HEK293 (cell line): ENCODE data around the gene TPST2.

Experiments used
- CTCF ChIA-PET: fragments of 350-600 bp; formaldehyde crosslinking; extraction: SDS; loops from one replicate; lab custom pipeline; 2021; ENCODE audit warnings: antibody characterized with exemption; lab: Yijun Ruan, JAX
- POLR2A ChIA-PET: fragments of 300-600 bp; formaldehyde crosslinking; extraction: SDS; loops from one replicate; lab custom pipeline; 2020; ENCODE audit warnings: antibody characterized with exemption, inconsistent platforms; lab: Yijun Ruan, JAX
- H3K27ac ChIP-seq: fragments of 200-500 bp; sonication (Bioruptor generic); 2 replicates; pipeline ENCODE4 v1.5.1; 2014; ENCODE audit warnings: low read depth, low read length, control low read depth, inconsistent platforms; ENCODE audit errors: extremely low read depth
- H3K36me3 ChIP-seq, 2 experiments: fragments of 200-500 bp in 1 of 2; sonication (Bioruptor generic) in 1 of 2; 1 replicate in 1 of 2; 2 replicates in 1 of 2; pipeline ENCODE4 v1.5.1; 2014 to 2017; ENCODE audit warnings: inconsistent platforms in 2 of 2, low read length in 2 of 2; ENCODE audit not compliant: control insufficient read depth in 2 of 2, insufficient read depth in 1 of 2
- H3K4me1 ChIP-seq: fragments of 200-500 bp; sonication (Bioruptor generic); 2 replicates; pipeline ENCODE4 v1.5.1; 2014; ENCODE audit warnings: mild to moderate bottlenecking, low read length, inconsistent platforms; ENCODE audit not compliant: control insufficient read depth, insufficient read depth
- H3K4me3 ChIP-seq: 2 replicates; pipeline ENCODE4 v1.5.1; 2011; ENCODE audit warnings: low read depth, mild to moderate bottlenecking, control low read depth, low read length, moderate library complexity
- H3K9me3 ChIP-seq: fragments of 200-500 bp; sonication (Bioruptor generic); 2 replicates; pipeline ENCODE4 v1.5.1; 2014; ENCODE audit warnings: low read depth, low read length, inconsistent platforms; ENCODE audit not compliant: control insufficient read depth, insufficient read depth
- KLF1 ChIP-seq: fragments of 450-650 bp; formaldehyde crosslinking; IDR thresholded peaks from 2 replicates; pipeline ENCODE4 v1.5.1; 2016; ENCODE audit warnings: missing biosample characterization, missing genetic modification characterization
- WT1 ChIP-seq: fragments of 450-650 bp; formaldehyde crosslinking; IDR thresholded peaks from 2 replicates; pipeline ENCODE4 v1.5.1; 2016; ENCODE audit warnings: missing biosample characterization, missing genetic modification characterization
- YY1 ChIP-seq: fragments of 450-650 bp; formaldehyde crosslinking; IDR thresholded peaks from 2 replicates; pipeline ENCODE4 v1.5.1; 2018; ENCODE audit warnings: missing biosample characterization, missing genetic modification characterization
- ZBTB21 ChIP-seq: fragments of 450-650 bp; formaldehyde crosslinking; IDR thresholded peaks from 2 replicates; pipeline ENCODE4 v1.5.1; 2017; ENCODE audit warnings: missing biosample characterization, missing genetic modification characterization
- ZNF10 ChIP-seq: fragments of 450-650 bp; formaldehyde crosslinking; IDR thresholded peaks from 2 replicates; pipeline ENCODE4 v1.5.1; 2017; ENCODE audit warnings: missing biosample characterization, missing genetic modification characterization
- ZNF121 ChIP-seq: fragments of 450-650 bp; formaldehyde crosslinking; IDR thresholded peaks from 2 replicates; pipeline ENCODE4 v1.5.1; 2016; ENCODE audit warnings: missing biosample characterization, missing genetic modification characterization
- ZNF155 ChIP-seq: fragments of 450-650 bp; formaldehyde crosslinking; IDR thresholded peaks from 2 replicates; pipeline ENCODE4 v1.5.1; 2016; ENCODE audit warnings: missing biosample characterization, missing genetic modification characterization
- ZNF707 ChIP-seq: fragments of 450-650 bp; formaldehyde crosslinking; IDR thresholded peaks from 2 replicates; pipeline ENCODE4 v1.5.1; 2016; ENCODE audit warnings: missing biosample characterization, missing genetic modification characterization
- ZNF768 ChIP-seq: fragments of 450-650 bp; formaldehyde crosslinking; IDR thresholded peaks from 2 replicates; pipeline ENCODE4 v1.5.1; 2018; ENCODE audit warnings: missing biosample characterization, mild to moderate bottlenecking, missing genetic modification characterization
- TF ChIP-seq, protein P1 (sequence below): fragments of 450-650 bp; formaldehyde crosslinking; IDR thresholded peaks from 2 replicates; pipeline ENCODE4 v1.5.1; 2016; ENCODE audit warnings: missing biosample characterization, missing genetic modification characterization

The TPST2 gene

GRCh38 chr22:26476705-26477340 is 113.1 kb downstream of the TPST2 start:
- Histone ChIP-seq H3K27ac (no peak overlapping the region), H3K4me1 (no peaks in the 10 kb centered on the region), H3K36me3 (peaks cover 38 to 78% of the 10 kb centered on the region in 2 experiments), H3K9me3 (no peaks in the 10 kb centered on the region), H3K4me3 (no peak overlapping the region)
- ChIA-PET POLR2A (no interaction called here), CTCF (interaction anchor here (0.6 to 8.1 kb wide), 2 partner anchors 16 to 63 kb away, joined by 3 to 47 read pairs; no protein-coding TSS in a partner anchor)
- no peak for TF ChIP-seq ZNF707 (tag by site-specific recombination)
- TF ChIP-seq, protein P1, sequence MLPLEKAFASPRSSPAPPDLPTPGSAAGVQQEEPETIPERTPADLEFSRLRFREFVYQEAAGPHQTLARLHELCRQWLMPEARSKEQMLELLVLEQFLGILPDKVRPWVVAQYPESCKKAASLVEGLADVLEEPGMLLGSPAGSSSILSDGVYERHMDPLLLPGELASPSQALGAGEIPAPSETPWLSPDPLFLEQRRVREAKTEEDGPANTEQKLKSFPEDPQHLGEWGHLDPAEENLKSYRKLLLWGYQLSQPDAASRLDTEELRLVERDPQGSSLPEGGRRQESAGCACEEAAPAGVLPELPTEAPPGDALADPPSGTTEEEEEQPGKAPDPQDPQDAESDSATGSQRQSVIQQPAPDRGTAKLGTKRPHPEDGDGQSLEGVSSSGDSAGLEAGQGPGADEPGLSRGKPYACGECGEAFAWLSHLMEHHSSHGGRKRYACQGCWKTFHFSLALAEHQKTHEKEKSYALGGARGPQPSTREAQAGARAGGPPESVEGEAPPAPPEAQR, result no peak

GRCh38 chr22:26474682-26475081 is 115.2 kb downstream of the TPST2 start:
- H3K9me3 ChIP-seq, result no peaks in the 10 kb centered on the region
- ChIA-PET POLR2A (interaction anchor here (2.7 kb wide), 1 partner anchor 9 kb away, joined by 12 read pairs; the partner anchor contains the start of genes HPS4 and SRRD), CTCF (interaction anchor here (1.0 to 1.4 kb wide), 3 partner anchors 8 to 26 kb away, joined by 3 to 5 read pairs (median 5); no protein-coding TSS in a partner anchor)
- no peaks in the 10 kb centered on the region for H3K4me1 ChIP-seq
- no peak overlapping the region for H3K4me3 ChIP-seq
- no peak overlapping the region for H3K27ac ChIP-seq
- peaks cover 38 to 86% of the 10 kb centered on the region in 2 experiments for H3K36me3 ChIP-seq
- TF ChIP-seq ZNF121, result no peak
- no peak for TF ChIP-seq ZBTB21 (tag by site-specific recombination)
- TF ChIP-seq ZNF10 (tag by site-specific recombination), result no peak
- no peak for TF ChIP-seq ZNF155 (tag by site-specific recombination)
- no peak for TF ChIP-seq KLF1 (tag by site-specific recombination)
- no peak for TF ChIP-seq YY1 (tag by site-specific recombination)
- TF ChIP-seq ZNF768 (tag by site-specific recombination), result no peak
- no peak for TF ChIP-seq WT1 (tag by site-specific recombination)
